DOHH2 (cell line): ENCODE results near the gene PNCK.

ENCODE experiments used
- H3F3A ChIP-seq: fragments of 200-600 bp; sonication (generic), shearing (Covaris generic); 2 replicates; pipeline ENCODE4 v1.6.0; 2016; ENCODE audit warnings: antibody characterized with exemption, mild to moderate bottlenecking; ENCODE audit not compliant: control insufficient read depth, insufficient read depth
- H3K27ac ChIP-seq: fragments of 200-600 bp; sonication (generic); 2 replicates; pipeline ENCODE4 v1.5.1; 2014; ENCODE audit warnings: low read depth, mild to moderate bottlenecking, low read length, moderate library complexity
- H3K27me3 ChIP-seq: fragments of 200-600 bp; sonication (generic); 2 replicates; pipeline ENCODE4 v1.6.1; 2014; ENCODE audit warnings: mild to moderate bottlenecking, low read length, mixed read lengths; ENCODE audit not compliant: control insufficient read depth
- H3K36me3 ChIP-seq: fragments of 200-600 bp; sonication (generic); 2 replicates; pipeline ENCODE4 v1.6.1; 2014; ENCODE audit warnings: mild to moderate bottlenecking, low read length, moderate library complexity, mixed read lengths; ENCODE audit not compliant: control insufficient read depth
- H3K4me1 ChIP-seq: fragments of 200-600 bp; sonication (generic); 2 replicates; pipeline ENCODE4 v1.6.1; 2014; ENCODE audit warnings: mild to moderate bottlenecking, low read length, mixed read lengths; ENCODE audit not compliant: control insufficient read depth
- H3K4me2 ChIP-seq: fragments of 200-600 bp; sonication (generic); 2 replicates; pipeline ENCODE4 v1.6.0; 2014; ENCODE audit warnings: mild to moderate bottlenecking, low read length, moderate library complexity
- H3K4me3 ChIP-seq: fragments of 200-600 bp; sonication (generic); 2 replicates; pipeline ENCODE4 v1.5.1; 2014; ENCODE audit warnings: mild to moderate bottlenecking, low read length, mixed read lengths
- H3K79me2 ChIP-seq: fragments of 200-600 bp; sonication (generic); 2 replicates; pipeline ENCODE4 v1.6.1; 2014; ENCODE audit warnings: mild to moderate bottlenecking, low read length, mixed read lengths; ENCODE audit not compliant: control insufficient read depth
- H3K9me2 ChIP-seq: fragments of 200-600 bp; sonication (generic); replicated peaks from 2 replicates; pipeline ENCODE4 v1.6.1; 2014; ENCODE audit warnings: mild to moderate bottlenecking, low read length, mixed read lengths; ENCODE audit not compliant: control insufficient read depth
- H3K9me3 ChIP-seq: fragments of 200-600 bp; sonication (generic); 2 replicates; pipeline ENCODE4 v1.6.1; 2014; ENCODE audit warnings: antibody characterized with exemption, low read length, mixed read lengths; ENCODE audit not compliant: control insufficient read depth, insufficient read depth
- H4K20me1 ChIP-seq: fragments of 200-600 bp; sonication (generic); 2 replicates; pipeline ENCODE4 v1.6.0; 2014; ENCODE audit warnings: low read depth, mild to moderate bottlenecking, antibody characterized with exemption, low read length, moderate library complexity; ENCODE audit not compliant: control insufficient read depth, insufficient read depth
- CTCF ChIP-seq: fragments of 200-600 bp; sonication (generic); IDR thresholded peaks from one replicate; pipeline ENCODE4 v1.5.1; 2014; ENCODE audit warnings: antibody characterized with exemption, mild to moderate bottlenecking, low read depth, low read length; ENCODE audit not compliant: poor library complexity, severe bottlenecking
- EZH2phosphoT487 ChIP-seq: fragments of 200-600 bp; sonication (generic); IDR thresholded peaks from 2 replicates; pipeline ENCODE4 v1.6.1; 2017; ENCODE audit warnings: borderline replicate concordance, mild to moderate bottlenecking, antibody characterized with exemption, low read length, moderate library complexity, mixed read lengths

PNCK gene

GRCh38 chrX:153681175-153681574 is 7.6 kb upstream of the PNCK start:
- no peak overlapping the region for H3K4me2 ChIP-seq
- no peak overlapping the region for H3K4me3 ChIP-seq
- TF ChIP-seq EZH2phosphoT487 = no peak
- no peak for TF ChIP-seq CTCF

GRCh38 chrX:153674219-153674851 is 722 bp upstream of the PNCK start:
- Histone ChIP-seq H3K27ac (no peak overlapping the region), H3K36me3 (no peaks in the 10 kb centered on the region), H3K9me2 (no peaks in the 10 kb centered on the region), H3F3A (no peaks in the 10 kb centered on the region), H3K4me2 (no peak overlapping the region), H3K27me3 (no peaks in the 10 kb centered on the region), H3K9me3 (no peaks in the 10 kb centered on the region), H3K79me2 (no peaks in the 10 kb centered on the region), H3K4me1 (no peaks in the 10 kb centered on the region), H4K20me1 (no peaks in the 10 kb centered on the region), H3K4me3 (no peak overlapping the region)
- TF ChIP-seq CTCF (no peak), EZH2phosphoT487 (no peak)

More at GRCh38 chrX:153681175-153681574, 7.6 kb upstream of the PNCK start:
- Histone ChIP-seq H3K9me2 (no peaks in the 10 kb centered on the region), H3K79me2 (no peaks in the 10 kb centered on the region), H3K36me3 (no peaks in the 10 kb centered on the region), H3F3A (no peaks in the 10 kb centered on the region), H4K20me1 (no peaks in the 10 kb centered on the region), H3K27ac (no peak overlapping the region), H3K27me3 (no peaks in the 10 kb centered on the region), H3K4me1 (no peaks in the 10 kb centered on the region), H3K9me3 (no peaks in the 10 kb centered on the region)

- Histone ChIP-seq H4K20me1 (no peaks in the 10 kb centered on the region), H3K27ac (no peak overlapping the region), H3K9me3 (no peaks in the 10 kb centered on the region), H3K79me2 (no peaks in the 10 kb centered on the region), H3K4me2 (no peak overlapping the region), H3K9me2 (no peaks in the 10 kb centered on the region), H3K4me1 (no peaks in the 10 kb centered on the region), H3F3A (no peaks in the 10 kb centered on the region), H3K27me3 (no peaks in the 10 kb centered on the region), H3K4me3 (no peak overlapping the region), H3K36me3 (no peaks in the 10 kb centered on the region)
- TF ChIP-seq CTCF = no peak
- TF ChIP-seq EZH2phosphoT487 = no peak
Measured at GRCh38 chrX:153672531-153673427, 834 bp downstream of the PNCK start.
